Stimulated activated CD8-positive, alpha-beta memory T cell treated with anti-CD3 and anti-CD28 coated beads, Interleukin-4, amount 100 ng/mL, for 1 hour (primary cell): Measurements from ENCODE around the gene GNE.
A peak's percentile ranks its signal among the peaks of the same experiment; 100 is the strongest.
"Not testable (repeated sequence)": the region's sequence is repeated elsewhere in the genome, so short reads cannot be mapped to it uniquely, and the experiment has no call there.

ENCODE experiments used
- DNase-seq, 2 donors: peaks; one replicate each; pipeline ENCODE4 v3.0.0-alpha.2; 2020; ENCODE audit warnings: low read depth in 2 of 2, low spot score in 1 of 2

GNE gene

GRCh38 chr9:36208521-36209253, 49.6 kb downstream of the GNE start:
- DNase-seq = no peak

- DNase-seq = no peak
Observed at GRCh38 chr9:36207546-36208012, 50.7 kb downstream of the GNE start.

- no peak for DNase-seq
Observed at GRCh38 chr9:36207016-36207415, 51.2 kb downstream of the GNE start.

- no peak for DNase-seq
Observed at GRCh38 chr9:36204906-36205547, 53.2 kb downstream of the GNE start.

GRCh38 chr9:36194326-36195000, 63.8 kb downstream of the GNE start:
- no peak for DNase-seq

- no peak for DNase-seq
Observed at GRCh38 chr9:36193023-36193422, 65.2 kb downstream of the GNE start.

- DNase-seq = no peak
Observed at GRCh38 chr9:36192196-36192595, 66.1 kb downstream of the GNE start.

GRCh38 chr9:36191686-36192085, 66.6 kb downstream of the GNE start:
- no peak for DNase-seq

GRCh38 chr9:36191290-36191645, 67.0 kb downstream of the GNE start:
- peak; percentile 18 to 23 for DNase-seq

- peak; percentile 82 to 84 for DNase-seq
Observed at GRCh38 chr9:36190388-36191289, 67.6 kb downstream of the GNE start, which contains the start of gene CLTA. Gene CLTA, plus strand, starts transcription at chr9:36190921. Its CDS starts 136 bp downstream, at chr9:36191057.

GRCh38 chr9:36189976-36190375, 68.3 kb downstream of the GNE start:
- no peak for DNase-seq

GRCh38 chr9:36188212-36188611, 70.0 kb downstream of the GNE start:
- no peak for DNase-seq

GRCh38 chr9:36187414-36187813, 70.8 kb downstream of the GNE start:
- DNase-seq = no peak

GRCh38 chr9:36180243-36180642, 78.0 kb downstream of the GNE start:
- not testable (repeated sequence) for DNase-seq

GRCh38 chr9:36177571-36177970, 80.7 kb downstream of the GNE start:
- DNase-seq = no peak

GRCh38 chr9:36176496-36176895, 81.8 kb downstream of the GNE start:
- DNase-seq = not testable (repeated sequence)

- not testable (repeated sequence) for DNase-seq
Observed at GRCh38 chr9:36175209-36175608, 83.0 kb downstream of the GNE start.

- no peak for DNase-seq
Observed at GRCh38 chr9:36174731-36175130, 83.5 kb downstream of the GNE start.

GRCh38 chr9:36174271-36174670, 84.0 kb downstream of the GNE start:
- DNase-seq = no peak

GRCh38 chr9:36173861-36174260, 84.4 kb downstream of the GNE start:
- no peak for DNase-seq

GRCh38 chr9:36170531-36170930, 87.7 kb downstream of the GNE start:
- DNase-seq = no peak
